GM23338 (cell line): ENCODE results near the gene REV3L.

ENCODE experiments used
- POLR2AphosphoS5 ChIP-seq: IDR thresholded peaks from 2 replicates; pipeline ENCODE4 v1.6.1; 2016; ENCODE audit warnings: antibody characterized with exemption, low read depth
- TF ChIP-seq, protein P1 (sequence below), 2 experiments: fragments of 200-600 bp in 1 of 2; sonication (generic) in 1 of 2; conservative IDR thresholded peaks; 2 replicates each; pipeline versions ENCODE4 v1.5.1 to v1.6.1; 2016 to 2017; ENCODE audit warnings: antibody characterized with exemption in 2 of 2, low read depth in 2 of 2, mild to moderate bottlenecking in 2 of 2, moderate library complexity in 1 of 2

DNA sequence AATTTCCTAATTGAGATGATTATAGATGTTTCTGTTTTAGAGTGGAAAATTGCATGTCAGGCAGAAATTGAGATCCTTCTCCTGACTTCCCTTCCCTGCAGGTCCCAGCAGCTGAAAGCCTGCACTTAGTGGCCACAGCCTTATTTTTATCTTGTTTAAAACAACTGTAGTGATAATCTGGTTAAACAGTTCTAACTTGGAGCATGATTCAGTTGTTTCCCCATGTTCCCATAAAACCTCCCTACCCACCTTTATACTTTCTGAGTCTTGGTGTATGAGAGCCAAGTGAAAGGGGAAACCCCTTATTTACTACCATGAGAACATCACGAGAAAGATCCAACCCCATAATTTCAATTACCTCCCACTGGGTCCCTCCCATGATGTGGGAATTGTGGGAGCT lies 200.5 kb downstream of the REV3L start:
- TF ChIP-seq, protein P1, sequence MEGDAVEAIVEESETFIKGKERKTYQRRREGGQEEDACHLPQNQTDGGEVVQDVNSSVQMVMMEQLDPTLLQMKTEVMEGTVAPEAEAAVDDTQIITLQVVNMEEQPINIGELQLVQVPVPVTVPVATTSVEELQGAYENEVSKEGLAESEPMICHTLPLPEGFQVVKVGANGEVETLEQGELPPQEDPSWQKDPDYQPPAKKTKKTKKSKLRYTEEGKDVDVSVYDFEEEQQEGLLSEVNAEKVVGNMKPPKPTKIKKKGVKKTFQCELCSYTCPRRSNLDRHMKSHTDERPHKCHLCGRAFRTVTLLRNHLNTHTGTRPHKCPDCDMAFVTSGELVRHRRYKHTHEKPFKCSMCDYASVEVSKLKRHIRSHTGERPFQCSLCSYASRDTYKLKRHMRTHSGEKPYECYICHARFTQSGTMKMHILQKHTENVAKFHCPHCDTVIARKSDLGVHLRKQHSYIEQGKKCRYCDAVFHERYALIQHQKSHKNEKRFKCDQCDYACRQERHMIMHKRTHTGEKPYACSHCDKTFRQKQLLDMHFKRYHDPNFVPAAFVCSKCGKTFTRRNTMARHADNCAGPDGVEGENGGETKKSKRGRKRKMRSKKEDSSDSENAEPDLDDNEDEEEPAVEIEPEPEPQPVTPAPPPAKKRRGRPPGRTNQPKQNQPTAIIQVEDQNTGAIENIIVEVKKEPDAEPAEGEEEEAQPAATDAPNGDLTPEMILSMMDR (conservative IDR thresholded peaks at IDR 0.05; ENCODE audit: low read depth in 2 of 2), result no peak
- no peak for TF ChIP-seq POLR2AphosphoS5
